ENCODE results near the gene ZFX. TPM values are rescaled to one million over a fixed set of nuclear protein-coding genes. Genes with fewer than 3 reads are reported as not detected.

Gene ZFX
- total RNA-seq, 1 experiment from 2014 or later, result 36.1 TPM

DNA sequence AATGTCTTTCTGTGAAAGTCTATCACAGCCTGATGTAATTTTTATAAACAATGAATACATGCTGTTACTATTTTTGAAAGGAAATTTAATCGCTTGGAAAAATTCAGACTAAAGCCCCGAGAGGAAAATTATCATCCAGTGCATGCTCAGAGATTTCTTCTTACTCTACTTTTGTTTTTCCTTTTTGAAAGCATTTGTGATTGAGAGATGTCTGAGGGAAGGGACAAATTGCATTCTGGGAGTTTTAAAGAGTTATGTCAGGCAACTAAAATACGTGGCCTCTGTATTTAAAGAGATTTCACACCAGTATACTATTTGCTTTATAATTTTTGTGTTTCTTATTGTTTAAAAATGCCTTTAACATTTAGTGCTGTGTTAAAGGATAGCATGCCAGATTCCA lies 1.4 kb upstream of the ZFX start:
- Mint-ChIP-seq H3K36me3 (ENCODE audit: insufficient read depth, unreplicated experiment) (peaks cover 30% of the 10 kb centered on the region), H3K9me3 (ENCODE audit: unreplicated experiment) (no peaks in the 10 kb centered on the region), H3K4me1 (ENCODE audit: low read depth, unreplicated experiment) (peaks cover 14% of the 10 kb centered on the region), H3K27ac (ENCODE audit: unreplicated experiment) (peak overlapping the region; percentile 74), H3K4me3 (ENCODE audit: unreplicated experiment) (peak overlapping the region; percentile 70), H3K27me3 (ENCODE audit: insufficient read depth, unreplicated experiment) (no peaks in the 10 kb centered on the region)
- POLR2A ChIA-PET, result no interaction called here
- TF ChIP-seq, protein P1, sequence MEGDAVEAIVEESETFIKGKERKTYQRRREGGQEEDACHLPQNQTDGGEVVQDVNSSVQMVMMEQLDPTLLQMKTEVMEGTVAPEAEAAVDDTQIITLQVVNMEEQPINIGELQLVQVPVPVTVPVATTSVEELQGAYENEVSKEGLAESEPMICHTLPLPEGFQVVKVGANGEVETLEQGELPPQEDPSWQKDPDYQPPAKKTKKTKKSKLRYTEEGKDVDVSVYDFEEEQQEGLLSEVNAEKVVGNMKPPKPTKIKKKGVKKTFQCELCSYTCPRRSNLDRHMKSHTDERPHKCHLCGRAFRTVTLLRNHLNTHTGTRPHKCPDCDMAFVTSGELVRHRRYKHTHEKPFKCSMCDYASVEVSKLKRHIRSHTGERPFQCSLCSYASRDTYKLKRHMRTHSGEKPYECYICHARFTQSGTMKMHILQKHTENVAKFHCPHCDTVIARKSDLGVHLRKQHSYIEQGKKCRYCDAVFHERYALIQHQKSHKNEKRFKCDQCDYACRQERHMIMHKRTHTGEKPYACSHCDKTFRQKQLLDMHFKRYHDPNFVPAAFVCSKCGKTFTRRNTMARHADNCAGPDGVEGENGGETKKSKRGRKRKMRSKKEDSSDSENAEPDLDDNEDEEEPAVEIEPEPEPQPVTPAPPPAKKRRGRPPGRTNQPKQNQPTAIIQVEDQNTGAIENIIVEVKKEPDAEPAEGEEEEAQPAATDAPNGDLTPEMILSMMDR (IDR thresholded peaks at IDR 0.05; ENCODE audit: insufficient read depth in 1 of 2, low read depth in 1 of 2, low read length in 1 of 2, severe bottlenecking in 1 of 2, unreplicated experiment in 1 of 2), result no peak
- Histone ChIP-seq H3K9me3 (no peaks in the 10 kb centered on the region), H3K36me3 (ENCODE audit: control insufficient read depth, insufficient read depth, low read length) (no peaks in the 10 kb centered on the region), H3K4me3 (ENCODE audit: low read depth, low read length) (no peak overlapping the region), H3K27me3 (replicated peaks; ENCODE audit: control insufficient read depth, insufficient read depth, low read length) (no peaks in the 10 kb centered on the region), H3K4me1 (peaks cover 30% of the 10 kb centered on the region)
- BruUV-seq (replicated peaks), result no TSS peak
- CTCF ChIA-PET, result interaction anchor here (0.6 kb wide), 1 partner anchor 15 kb away, joined by 3 read pairs; no protein-coding TSS in a partner anchor
- intact Hi-C loops (cut with micrococcal nuclease; ENCODE audit: unreplicated experiment), result loop anchor here (5.0 kb wide), 1 partner anchor 94 kb away; no protein-coding TSS in a partner anchor
- DNase-seq, result no peak

DNA sequence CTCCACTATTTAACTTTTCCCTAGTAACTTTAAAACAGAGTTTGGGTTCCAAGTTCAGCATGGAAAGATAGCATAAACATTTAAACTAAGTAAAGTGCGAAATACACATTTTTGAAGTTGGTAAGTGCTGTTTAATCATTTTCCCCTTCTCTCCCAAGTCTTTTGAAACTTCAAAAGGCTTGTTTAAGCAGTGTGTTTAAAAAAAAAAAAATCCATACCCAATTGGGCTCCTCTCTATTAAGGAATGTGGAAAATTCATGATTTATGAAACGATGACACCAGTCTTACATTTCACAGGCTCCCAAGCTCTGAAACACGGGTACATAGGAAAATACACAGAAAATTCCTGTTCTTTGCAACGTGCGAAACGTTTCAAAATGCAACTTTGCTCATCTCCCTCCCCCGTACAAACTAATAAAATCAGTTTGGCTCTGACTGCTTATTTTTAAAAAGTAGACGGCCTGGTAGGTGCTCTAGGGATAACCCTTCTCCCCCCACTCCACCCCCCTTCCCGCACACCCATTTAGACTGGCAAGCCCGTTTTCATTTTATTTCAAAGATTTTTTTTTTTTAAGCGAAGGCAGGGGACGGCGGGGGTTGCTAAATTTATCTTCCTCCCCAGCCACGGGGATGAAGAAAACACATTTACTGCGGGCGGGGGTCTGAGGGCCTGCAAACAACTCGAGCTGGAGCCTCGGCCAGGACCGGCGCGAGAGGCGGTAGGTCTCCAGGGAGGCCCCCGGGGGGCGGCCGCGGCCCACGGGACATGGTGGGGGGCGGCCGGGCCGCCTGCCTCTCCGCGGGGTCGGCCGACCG lies 786 bp upstream of the ZFX start:
- POLR2A ChIA-PET, result interaction anchor here (1.0 to 1.4 kb wide), 2 partner anchors 41 to 123 kb away, joined by 3 to 4 read pairs; no protein-coding TSS in a partner anchor
- Mint-ChIP-seq H3K4me1 (ENCODE audit: low read depth, unreplicated experiment) (peaks cover 18% of the 10 kb centered on the region), H3K4me3 (ENCODE audit: unreplicated experiment) (peak overlapping the region; percentile 70), H3K27me3 (ENCODE audit: insufficient read depth, unreplicated experiment) (no peaks in the 10 kb centered on the region), H3K9me3 (ENCODE audit: unreplicated experiment) (no peaks in the 10 kb centered on the region), H3K36me3 (ENCODE audit: insufficient read depth, unreplicated experiment) (peaks cover 36% of the 10 kb centered on the region), H3K27ac (ENCODE audit: unreplicated experiment) (peak overlapping the region; percentile 74)
- DNase-seq, result peak in 1 of 2 experiments; percentile 5
- Histone ChIP-seq H3K4me1 (peaks cover 35% of the 10 kb centered on the region), H3K4me3 (ENCODE audit: low read depth, low read length) (peak overlapping the region; percentile 37), H3K9me3 (no peaks in the 10 kb centered on the region), H3K36me3 (ENCODE audit: control insufficient read depth, insufficient read depth, low read length) (no peaks in the 10 kb centered on the region), H3K27me3 (replicated peaks; ENCODE audit: control insufficient read depth, insufficient read depth, low read length) (no peaks in the 10 kb centered on the region)
- TSS peak; percentile 84 for BruUV-seq (replicated peaks)
- TF ChIP-seq, protein P1 (IDR thresholded peaks at IDR 0.05; ENCODE audit: insufficient read depth in 1 of 2, low read depth in 1 of 2, low read length in 1 of 2, severe bottlenecking in 1 of 2, unreplicated experiment in 1 of 2), result no peak
- intact Hi-C loops (cut with micrococcal nuclease; ENCODE audit: unreplicated experiment), result loop anchor here (5.0 kb wide), 1 partner anchor 94 kb away; no protein-coding TSS in a partner anchor
- CTCF ChIA-PET, result interaction anchor here (0.6 kb wide), 1 partner anchor 16 kb away, joined by 3 read pairs; no protein-coding TSS in a partner anchor

DNA sequence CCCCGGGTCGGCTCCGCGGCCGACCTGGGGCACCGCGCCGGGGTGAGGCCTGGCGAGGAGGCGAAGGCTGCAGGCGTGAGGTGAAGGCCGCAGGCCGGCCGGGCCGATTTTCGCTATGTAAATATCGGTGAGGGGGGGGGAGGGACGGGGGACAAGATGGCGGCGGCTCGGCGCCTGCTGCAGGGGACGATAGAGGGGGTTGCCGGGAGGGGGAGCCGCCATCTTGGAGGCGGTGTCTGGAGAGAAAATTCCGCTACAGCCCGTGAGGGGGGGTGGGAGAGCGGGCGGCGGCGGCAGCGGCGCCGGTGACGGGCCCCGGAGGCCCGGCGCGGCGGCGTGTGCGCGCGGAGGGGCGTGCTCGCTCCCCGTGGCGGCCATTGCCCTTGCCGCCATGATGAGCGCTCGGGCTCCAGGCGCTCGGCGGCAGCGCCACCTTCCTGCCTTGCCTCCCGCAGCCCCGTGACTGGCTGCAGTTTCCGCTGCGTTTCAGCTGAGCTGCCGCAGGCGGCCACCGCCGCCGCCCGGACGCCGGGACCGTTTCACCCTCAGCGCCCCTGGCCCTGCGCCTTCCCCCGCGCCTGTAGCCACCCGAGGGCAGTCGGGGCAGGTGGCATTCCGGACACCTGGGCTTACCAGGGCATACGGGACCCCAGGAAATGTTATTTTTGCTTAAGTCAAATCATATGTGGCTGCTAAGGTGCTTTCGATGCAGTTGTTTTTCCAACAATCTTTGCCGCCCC lies 692 bp downstream of the ZFX start:
- no peaks in the 10 kb centered on the region for H3K27me3 Mint-ChIP-seq (ENCODE audit: insufficient read depth, unreplicated experiment)
- peak overlapping the region; percentile 75 for H3K4me3 ChIP-seq (ENCODE audit: low read depth, low read length)
- DNase-seq, result peak; percentile 88 to 90
- CTCF ChIA-PET, result interaction anchor here (0.6 kb wide), 1 partner anchor 13 kb away, joined by 4 read pairs; no protein-coding TSS in a partner anchor
- peak overlapping the region; percentile 80 for H3K4me3 Mint-ChIP-seq (ENCODE audit: unreplicated experiment)
- TF ChIP-seq, protein P1 (IDR thresholded peaks at IDR 0.05; ENCODE audit: insufficient read depth in 1 of 2, low read depth in 1 of 2, low read length in 1 of 2, severe bottlenecking in 1 of 2, unreplicated experiment in 1 of 2), result peak; percentile 26 to 28
- no peaks in the 10 kb centered on the region for H3K9me3 Mint-ChIP-seq (ENCODE audit: unreplicated experiment)
- BruUV-seq (replicated peaks), result no TSS peak
- H3K27ac Mint-ChIP-seq (ENCODE audit: unreplicated experiment), result peak overlapping the region; percentile 59
- no peaks in the 10 kb centered on the region for H3K27me3 ChIP-seq (replicated peaks; ENCODE audit: control insufficient read depth, insufficient read depth, low read length)
- intact Hi-C loops (cut with micrococcal nuclease; ENCODE audit: unreplicated experiment), result loop anchor here (1.0 to 5.0 kb wide), 3 partner anchors 37 to 96 kb away; partner anchors contain the start of gene EIF2S3
- peaks cover 37% of the 10 kb centered on the region for H3K4me1 ChIP-seq
- no peaks in the 10 kb centered on the region for H3K9me3 ChIP-seq
- H3K36me3 Mint-ChIP-seq (ENCODE audit: insufficient read depth, unreplicated experiment), result peaks cover 37% of the 10 kb centered on the region
- no peaks in the 10 kb centered on the region for H3K36me3 ChIP-seq (ENCODE audit: control insufficient read depth, insufficient read depth, low read length)
- H3K4me1 Mint-ChIP-seq (ENCODE audit: low read depth, unreplicated experiment), result peaks cover 18% of the 10 kb centered on the region
- POLR2A ChIA-PET, result interaction anchor here (1.0 to 1.5 kb wide), 3 partner anchors 40 to 125 kb away, joined by 3 to 6 read pairs (median 4); no protein-coding TSS in a partner anchor
